Thoracic aorta (tissue), 2 donors: Measurements from ENCODE around the gene BLVRB. TPM values are rescaled to one million over a fixed set of nuclear protein-coding genes. Genes with fewer than 3 reads are reported as not detected.
A peak's percentile ranks its signal among the peaks of the same experiment; 100 is the strongest.

Source experiments
- ATAC-seq: fragments of 150-250 bp; one replicate; pipeline ENCODE4 v1.8.0; 2017; ENCODE audit warnings: low read depth; ENCODE audit not compliant: insufficient number of reproducible peaks, low FRiP score
- DNase-seq: peaks from one replicate; pipeline ENCODE4 v3.0.0-alpha.2; 2020; ENCODE audit warnings: low spot score
- H3K27ac ChIP-seq, 2 donors: fragments of 200-600 bp; sonication (generic); 1 replicate in 1 of 2; 2 replicates in 1 of 2; pipeline ENCODE4 v1.5.1; 2016; ENCODE audit warnings: mild to moderate bottlenecking in 2 of 2, moderate library complexity in 2 of 2
- H3K27me3 ChIP-seq: fragments of 200-600 bp; sonication (generic); replicated peaks from 2 replicates; pipeline ENCODE4 v1.6.0; 2016; ENCODE audit warnings: mild to moderate bottlenecking; ENCODE audit not compliant: insufficient read depth
- H3K36me3 ChIP-seq: fragments of 200-600 bp; sonication (generic); one replicate; pipeline ENCODE4 v1.5.1; 2016
- H3K4me1 ChIP-seq, 2 donors: fragments of 200-600 bp; sonication (generic); 1 replicate in 1 of 2; 2 replicates in 1 of 2; pipeline versions ENCODE4 v1.5.1 to v1.6.0; 2016; ENCODE audit warnings: low read depth in 2 of 2, mild to moderate bottlenecking in 1 of 2; ENCODE audit not compliant: control insufficient read depth in 1 of 2
- H3K4me3 ChIP-seq: fragments of 200-600 bp; sonication (generic); 2 replicates; pipeline ENCODE4 v1.5.1; 2016; ENCODE audit warnings: mild to moderate bottlenecking
- H3K9me3 ChIP-seq: fragments of 200-600 bp; sonication (generic); 2 replicates; pipeline ENCODE4 v1.5.1; 2016
- CTCF ChIP-seq: fragments of 200-600 bp; sonication (generic); IDR thresholded peaks from one replicate; pipeline ENCODE4 v1.5.1; 2019; ENCODE audit warnings: antibody characterized with exemption
- total RNA-seq, 2 donors: library from RNA; depleted of rRNA; stranded (reverse); fragments of >200 nt; gene quantifications; one replicate each; pipeline versions ENCODE4 v1.1.0 to v1.2.3, GENCODE V29; 2016

The BLVRB gene
- total RNA-seq, 2 donors from 2014 or later, result 97.4 to 229 TPM

DNA sequence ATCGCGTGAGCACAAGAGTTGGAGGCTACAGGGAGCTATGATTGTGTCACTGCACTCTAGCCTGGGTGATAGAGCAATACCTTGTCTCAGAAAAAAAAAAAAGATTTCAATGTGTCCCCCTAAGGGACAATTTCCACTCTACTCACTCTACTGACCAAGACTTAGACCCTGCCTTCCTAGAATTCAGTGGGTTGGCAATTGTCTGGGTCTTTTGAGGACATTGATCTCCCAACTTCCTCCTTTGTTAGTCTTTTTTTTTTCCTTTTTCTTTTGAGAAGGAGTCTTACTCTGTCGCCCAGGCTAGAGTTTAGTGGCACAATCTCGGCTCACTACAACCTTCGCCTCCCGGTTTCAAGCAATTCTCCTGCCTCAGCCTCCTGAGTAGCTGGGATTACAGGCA is 3.5 kb upstream of the BLVRB start:
- Histone ChIP-seq H3K9me3 (no peaks in the 10 kb centered on the region), H3K4me3 (no peak overlapping the region), H3K27ac (no peak overlapping the region), H3K4me1 (peaks cover 11 to 19% of the 10 kb centered on the region in 2 donors), H3K36me3 (no peaks in the 10 kb centered on the region), H3K27me3 (no peaks in the 10 kb centered on the region)
- DNase-seq (no peak), ATAC-seq (no peak)
- no peak for TF ChIP-seq CTCF

- no peak for TF ChIP-seq CTCF
- Histone ChIP-seq H3K27me3 (no peaks in the 10 kb centered on the region), H3K4me3 (peak within 1 kb of the TSS; percentile 83), H3K4me1 (peaks cover 14 to 25% of the 10 kb centered on the region in 2 donors), H3K36me3 (no peaks in the 10 kb centered on the region), H3K27ac (peak within 1 kb of the TSS; percentile 35 to 49), H3K9me3 (no peaks in the 10 kb centered on the region)
- no peak for DNase-seq
- ATAC-seq, result no peak
Measured at GRCh38 chr19:40466985-40467734, 1.6 kb upstream of the BLVRB start, which contains the start of gene SPTBN4. TSS of gene SPTBN4 (plus strand) at chr19:40467001. CDS start at chr19:40472622, 5,621 bp downstream.

DNA sequence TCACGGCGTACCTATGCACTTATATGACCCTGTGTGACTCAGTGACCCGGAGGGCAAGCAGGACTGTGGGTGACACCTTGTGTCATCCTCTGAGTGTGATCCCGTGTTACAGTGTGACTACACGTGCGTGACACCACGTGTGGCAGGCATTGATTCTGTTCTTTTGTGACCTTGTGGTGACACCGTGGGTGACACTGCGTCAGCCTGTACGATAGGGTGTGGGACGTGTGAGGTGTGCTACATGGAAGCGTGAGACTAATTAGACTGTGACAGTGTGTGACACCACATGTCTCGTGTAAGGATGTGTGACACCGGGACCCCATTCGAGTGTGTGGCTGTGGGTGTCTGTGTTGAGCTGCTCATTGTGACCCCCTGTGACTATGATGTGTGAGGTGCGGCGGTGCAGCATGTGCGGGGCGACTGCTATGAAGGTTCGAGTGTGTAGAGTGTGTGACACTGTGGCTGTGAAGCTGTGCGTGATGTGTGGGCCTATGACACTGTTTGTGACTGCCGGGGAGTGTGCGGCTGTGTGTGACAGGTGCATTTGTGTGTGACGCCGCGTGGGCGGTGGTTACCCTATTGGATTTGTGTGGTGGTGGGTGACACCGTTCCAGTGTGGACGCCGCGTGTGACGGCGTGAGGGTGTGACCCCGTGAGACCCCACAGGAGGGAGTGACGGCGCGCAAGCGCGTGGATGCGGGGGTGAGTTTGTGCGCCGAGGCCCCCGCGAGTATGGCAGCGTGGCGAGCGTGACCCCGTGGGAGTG is 857 bp upstream of the BLVRB start:
- H3K4me1 ChIP-seq, result peaks cover 14 to 25% of the 10 kb centered on the region in 2 donors

GRCh38 chr19:40465025-40465556 is 454 bp downstream of the BLVRB start:
- H3K36me3 ChIP-seq, result no peaks in the 10 kb centered on the region
- H3K4me1 ChIP-seq, result peaks cover 14 to 25% of the 10 kb centered on the region in 2 donors
- DNase-seq (no peak), ATAC-seq (no peak)
- H3K27me3 ChIP-seq, result no peaks in the 10 kb centered on the region
- H3K27ac ChIP-seq, result peak overlapping the region; percentile 89 to 92
- no peak for TF ChIP-seq CTCF
- H3K4me3 ChIP-seq, result peak overlapping the region; percentile 83
- no peaks in the 10 kb centered on the region for H3K9me3 ChIP-seq

More for the DNA sequence above, 857 bp upstream of the BLVRB start:
- TF ChIP-seq CTCF, result no peak
- ATAC-seq (no peak), DNase-seq (no peak)
- Histone ChIP-seq H3K36me3 (no peaks in the 10 kb centered on the region), H3K27me3 (no peaks in the 10 kb centered on the region), H3K4me3 (peak overlapping the region; percentile 83), H3K27ac (peak overlapping the region; percentile 35 to 49), H3K9me3 (no peaks in the 10 kb centered on the region)
